Spleen (tissue), 11 donors: ENCODE measurements around the gene TMEM164. TPM values are rescaled to one million over a fixed set of nuclear protein-coding genes. Genes with fewer than 3 reads are reported as not detected.
A peak's percentile ranks its signal among the peaks of the same experiment; 100 is the strongest.

Experiments
- DNase-seq: peaks from one replicate; pipeline ENCODE4 v3.0.0-alpha.2; 2020
- H3K27ac ChIP-seq, 8 donors: fragments of 200-600 bp; sonication (generic) in 7 of 8; 1 replicate in 4 of 8; 2 replicates in 4 of 8; pipeline versions ENCODE4 v1.5.0 to v1.8.0; 2016 to 2021; ENCODE audit warnings: inconsistent platforms in 4 of 8, mild to moderate bottlenecking in 4 of 8, moderate library complexity in 1 of 8
- H3K27me3 ChIP-seq, 7 donors: fragments of 200-600 bp; sonication (generic) in 6 of 7; replicated peaks in 1 of 7; 1 replicate in 4 of 7; 2 replicates in 3 of 7; pipeline versions ENCODE4 v1.5.0 to v1.8.0; 2016 to 2021; ENCODE audit warnings: inconsistent platforms in 3 of 7, mild to moderate bottlenecking in 1 of 7
- H3K36me3 ChIP-seq, 6 donors: fragments of 200-600 bp; sonication (generic) in 5 of 6; 1 replicate in 4 of 6; 2 replicates in 2 of 6; pipeline versions ENCODE4 v1.5.0 to v1.8.0; 2016 to 2021; ENCODE audit warnings: inconsistent platforms in 2 of 6
- H3K4me1 ChIP-seq, 6 donors: fragments of 200-600 bp; sonication (generic) in 5 of 6; 1 replicate in 3 of 6; 2 replicates in 3 of 6; pipeline versions ENCODE4 v1.5.0 to v1.8.0; 2016 to 2021; ENCODE audit warnings: inconsistent platforms in 3 of 6
- H3K4me3 ChIP-seq, 8 donors: fragments of 200-600 bp; sonication (generic) in 7 of 8; 1 replicate in 4 of 8; 2 replicates in 4 of 8; pipeline versions ENCODE4 v1.5.0 to v1.8.0; 2016 to 2021; ENCODE audit warnings: inconsistent platforms in 4 of 8, mild to moderate bottlenecking in 4 of 8, moderate library complexity in 2 of 8
- H3K9me3 ChIP-seq, 8 donors: fragments of 200-600 bp; sonication (generic) in 7 of 8; 1 replicate in 4 of 8; 2 replicates in 4 of 8; pipeline versions ENCODE4 v1.5.0 to v1.8.0; 2016 to 2021; ENCODE audit warnings: inconsistent platforms in 4 of 8
- POLR2A ChIP-seq, 3 donors: fragments of 450-650 bp; IDR thresholded peaks; one replicate each; pipeline ENCODE4 v1.5.1; 2017; ENCODE audit warnings: antibody characterized with exemption in 3 of 3, mild to moderate bottlenecking in 1 of 3
- POLR2AphosphoS5 ChIP-seq, 3 donors: sonication (generic); formaldehyde crosslinking; IDR thresholded peaks; one replicate each; pipeline ENCODE4 v1.5.1; 2017; ENCODE audit warnings: antibody characterized with exemption in 3 of 3
- WGBS, 5 donors: extraction: QIAGEN DNeasy Blood & Tissue Kit in 3 of 5; methylation state at CpG; one replicate each; pipeline versions ENCODE4 v1.1.5 to v1.1.7; 2013 to 2018; 5-methylcytosine and 5-hydroxymethylcytosine counted together
- intact Hi-C: fragments of 100-400 bp; cut with DNase I; formaldehyde crosslinking; loops from one replicate; pipeline ENCODE4 v1.15.0; 2023; ENCODE audit warnings: low total_unique reads
- polyA plus RNA-seq, 3 donors: library from polyadenylated mRNA; stranded (reverse); fragments of 200-250 nt; gene quantifications; one replicate each; pipeline ENCODE4 v1.2.1, GENCODE V29; 2013
- total RNA-seq, 7 donors: library from RNA; depleted of rRNA in 3 of 7; stranded (reverse); fragments of >200 nt in 3 of 7; fragmentation: NEBNext Ultra II Directional in 4 of 7; extraction: Animal tissue kit (Norgen Biotek cat#: 25700) in 4 of 7; gene quantifications; one replicate each; pipeline versions ENCODE4 v1.1.0 to v1.2.1, GENCODE V29; 2016 to 2021
- TF ChIP-seq, protein P1 (sequence below), 11 experiments: fragments of 200-600 bp in 7 of 11; fragments of 450-650 bp in 4 of 11; sonication (generic) in 4 of 11; IDR thresholded peaks in 8 of 11; conservative IDR thresholded peaks in 3 of 11; 1 replicate in 7 of 11; 2 replicates in 4 of 11; pipeline versions ENCODE4 v1.4.0 to v1.8.0; 2016 to 2021; ENCODE audit warnings: antibody characterized with exemption in 11 of 11, inconsistent platforms in 4 of 11, mild to moderate bottlenecking in 1 of 11
- donor health status: healthy with polysubstance abuse.
- donor health status: DM: no; HTN: no; CAD: no; lungs with moderate emphysema.
- donor health status: DM: no; HTN: no; CAD: no.
- donor health status: Bipolar disorder and iron deficiency.
- donor health status: healthy.
- donor health status: DM: no; HTN: no; CAD: no.
- donor health status: DM: yes; HTN: yes; CAD: no.

The TMEM164 gene
- total and polyA plus RNA-seq, 10 donors, result 3.9 to 29.7 (median 24.3) TPM

- Histone ChIP-seq H3K9me3 (no peaks in the 10 kb centered on the region), H3K4me1 (peaks cover 0 to 13% (median 7%) of the 10 kb centered on the region in 6 donors), H3K36me3 (no peaks in the 10 kb centered on the region), H3K27ac (no peak overlapping the region), H3K4me3 (no peak overlapping the region), H3K27me3 (no peaks in the 10 kb centered on the region)
- intact Hi-C loops, result loop anchor here (10.0 kb wide), 1 partner anchor 237 kb away; no protein-coding TSS in a partner anchor
- TF ChIP-seq POLR2A (IDR thresholded peaks at IDR 0.05) (no peak), POLR2AphosphoS5 (IDR thresholded peaks at IDR 0.05) (no peak)
- TF ChIP-seq, protein P1, sequence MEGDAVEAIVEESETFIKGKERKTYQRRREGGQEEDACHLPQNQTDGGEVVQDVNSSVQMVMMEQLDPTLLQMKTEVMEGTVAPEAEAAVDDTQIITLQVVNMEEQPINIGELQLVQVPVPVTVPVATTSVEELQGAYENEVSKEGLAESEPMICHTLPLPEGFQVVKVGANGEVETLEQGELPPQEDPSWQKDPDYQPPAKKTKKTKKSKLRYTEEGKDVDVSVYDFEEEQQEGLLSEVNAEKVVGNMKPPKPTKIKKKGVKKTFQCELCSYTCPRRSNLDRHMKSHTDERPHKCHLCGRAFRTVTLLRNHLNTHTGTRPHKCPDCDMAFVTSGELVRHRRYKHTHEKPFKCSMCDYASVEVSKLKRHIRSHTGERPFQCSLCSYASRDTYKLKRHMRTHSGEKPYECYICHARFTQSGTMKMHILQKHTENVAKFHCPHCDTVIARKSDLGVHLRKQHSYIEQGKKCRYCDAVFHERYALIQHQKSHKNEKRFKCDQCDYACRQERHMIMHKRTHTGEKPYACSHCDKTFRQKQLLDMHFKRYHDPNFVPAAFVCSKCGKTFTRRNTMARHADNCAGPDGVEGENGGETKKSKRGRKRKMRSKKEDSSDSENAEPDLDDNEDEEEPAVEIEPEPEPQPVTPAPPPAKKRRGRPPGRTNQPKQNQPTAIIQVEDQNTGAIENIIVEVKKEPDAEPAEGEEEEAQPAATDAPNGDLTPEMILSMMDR (IDR thresholded peaks at IDR 0.05 in 8 of 11, conservative IDR thresholded peaks at IDR 0.05 in 3 of 11), result no peak
- no peak for DNase-seq
- WGBS, 5 donors, result 53 to 91% (median 79%) methylated on average over 4 to 5 of the region's 5 CpGs
These were observed 139.2 kb downstream of the TMEM164 start for GRCh38 chrX:110142096-110142495.

GRCh38 chrX:110143454-110144210, 140.7 kb downstream of the TMEM164 start:
- Histone ChIP-seq H3K27me3 (no peaks in the 10 kb centered on the region), H3K4me3 (no peak overlapping the region), H3K9me3 (no peaks in the 10 kb centered on the region), H3K4me1 (peaks cover 0 to 13% (median 7%) of the 10 kb centered on the region in 6 donors), H3K36me3 (peaks cover 0 to 9% (median 0%) of the 10 kb centered on the region in 6 donors), H3K27ac (no peak overlapping the region)
- 68 to 96% (median 91%) methylated on average over 6 of the region's 6 CpGs for WGBS, 5 donors
- TF ChIP-seq POLR2A (IDR thresholded peaks at IDR 0.05), result no peak
- intact Hi-C loops, result loop anchor here (10.0 kb wide), 1 partner anchor 239 kb away; no protein-coding TSS in a partner anchor
- no peak for DNase-seq

- TF ChIP-seq POLR2AphosphoS5 (IDR thresholded peaks at IDR 0.05) (no peak), POLR2A (IDR thresholded peaks at IDR 0.05) (no peak)
- TF ChIP-seq, protein P1 (IDR thresholded peaks at IDR 0.05 in 8 of 11, conservative IDR thresholded peaks at IDR 0.05 in 3 of 11), result no peak
- Histone ChIP-seq H3K27me3 (no peaks in the 10 kb centered on the region), H3K4me3 (no peak overlapping the region), H3K36me3 (peaks cover 0 to 9% (median 0%) of the 10 kb centered on the region in 6 donors), H3K4me1 (peaks cover 0 to 13% (median 7%) of the 10 kb centered on the region in 6 donors), H3K9me3 (no peaks in the 10 kb centered on the region), H3K27ac (no peak overlapping the region)
- no peak for DNase-seq
- intact Hi-C loops, result loop anchor here (10.0 kb wide), 1 partner anchor 241 kb away; no protein-coding TSS in a partner anchor
These were observed 142.4 kb downstream of the TMEM164 start for GRCh38 chrX:110145311-110145710.

DNA sequence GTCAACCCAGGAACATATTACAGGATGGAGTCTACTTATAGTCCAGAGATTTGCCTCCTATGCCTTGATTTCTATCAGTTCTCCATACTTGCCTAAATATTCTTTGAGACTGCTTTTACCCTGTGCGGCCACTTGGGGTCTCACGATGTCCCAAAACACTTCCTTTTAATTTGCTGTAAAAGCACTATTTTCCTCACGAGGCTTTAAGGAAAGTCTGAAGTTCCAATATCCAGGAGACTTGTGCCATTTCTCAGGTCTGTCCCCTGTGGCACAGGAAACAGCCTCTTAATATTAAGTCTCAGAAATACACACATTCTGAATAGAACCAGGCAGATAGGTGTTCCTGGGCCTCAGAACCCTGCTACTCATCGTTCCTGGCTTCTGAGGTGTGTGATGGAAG, 142.9 kb downstream of the TMEM164 start:
- Histone ChIP-seq H3K36me3 (peaks cover 0 to 9% (median 0%) of the 10 kb centered on the region in 6 donors), H3K4me1 (peaks cover 0 to 13% (median 7%) of the 10 kb centered on the region in 6 donors), H3K27ac (peak overlapping the region in 1 of 8 donors; percentile 37), H3K9me3 (no peaks in the 10 kb centered on the region), H3K4me3 (no peak overlapping the region), H3K27me3 (no peaks in the 10 kb centered on the region)
- WGBS, 5 donors, result 20 to 28% (median 23%) methylated on average over 4 of the region's 4 CpGs
- intact Hi-C loops, result loop anchor here (10.0 kb wide), 1 partner anchor 241 kb away; no protein-coding TSS in a partner anchor
- no peak for DNase-seq
- TF ChIP-seq POLR2A (IDR thresholded peaks at IDR 0.05) (no peak), POLR2AphosphoS5 (IDR thresholded peaks at IDR 0.05) (no peak)
- TF ChIP-seq, protein P1 (IDR thresholded peaks at IDR 0.05 in 8 of 11, conservative IDR thresholded peaks at IDR 0.05 in 3 of 11), result peak in 9 of 11 experiments; percentile 37 to 65 (median 52)
